ENCODE results near the gene INPP5B. TPM values are rescaled to one million over a fixed set of nuclear protein-coding genes. Genes with fewer than 3 reads are reported as not detected.
A peak's percentile ranks its signal among the peaks of the same experiment; 100 is the strongest.

Gene INPP5B
- total and polyA plus RNA-seq, 9 of the 15 experiments (the other 6 are each of a cell fraction or from before 2014, with no cell fraction given), result 14.1 to 28.7 (median 20.9) TPM

DNA sequence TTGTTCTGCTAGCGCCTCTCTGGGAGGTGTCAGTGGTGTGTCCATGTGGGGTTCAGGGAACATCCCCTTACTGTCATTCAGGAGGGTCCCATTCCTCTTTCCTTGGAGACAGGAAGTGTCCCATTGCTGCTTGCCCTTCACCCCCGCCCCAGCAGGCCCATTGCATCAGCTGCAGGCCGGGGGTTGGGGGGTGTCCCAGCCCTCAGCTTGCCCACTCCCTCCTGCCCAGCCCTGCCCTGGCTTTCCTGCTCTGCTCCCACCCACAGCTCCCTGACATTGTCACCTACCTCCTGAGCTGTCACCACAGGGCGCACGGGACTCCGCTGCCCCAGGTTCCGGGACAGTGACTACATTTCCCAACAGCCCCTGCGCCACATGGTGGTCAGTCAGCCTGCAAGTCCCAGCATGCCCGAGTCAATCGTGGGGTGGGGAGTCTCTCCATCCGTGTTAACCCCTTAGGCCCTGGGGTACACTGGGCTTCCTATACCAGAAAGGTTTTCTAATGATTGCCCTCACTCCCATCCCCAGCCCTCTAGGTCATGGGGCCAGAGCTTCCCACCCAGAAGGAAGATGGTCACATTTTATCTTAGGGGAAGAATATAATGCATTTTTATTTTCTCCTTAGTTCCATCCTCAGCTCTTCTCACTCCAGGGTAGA, at the start of gene INPP5B (continued):
- TF ChIP-seq, protein P1, sequence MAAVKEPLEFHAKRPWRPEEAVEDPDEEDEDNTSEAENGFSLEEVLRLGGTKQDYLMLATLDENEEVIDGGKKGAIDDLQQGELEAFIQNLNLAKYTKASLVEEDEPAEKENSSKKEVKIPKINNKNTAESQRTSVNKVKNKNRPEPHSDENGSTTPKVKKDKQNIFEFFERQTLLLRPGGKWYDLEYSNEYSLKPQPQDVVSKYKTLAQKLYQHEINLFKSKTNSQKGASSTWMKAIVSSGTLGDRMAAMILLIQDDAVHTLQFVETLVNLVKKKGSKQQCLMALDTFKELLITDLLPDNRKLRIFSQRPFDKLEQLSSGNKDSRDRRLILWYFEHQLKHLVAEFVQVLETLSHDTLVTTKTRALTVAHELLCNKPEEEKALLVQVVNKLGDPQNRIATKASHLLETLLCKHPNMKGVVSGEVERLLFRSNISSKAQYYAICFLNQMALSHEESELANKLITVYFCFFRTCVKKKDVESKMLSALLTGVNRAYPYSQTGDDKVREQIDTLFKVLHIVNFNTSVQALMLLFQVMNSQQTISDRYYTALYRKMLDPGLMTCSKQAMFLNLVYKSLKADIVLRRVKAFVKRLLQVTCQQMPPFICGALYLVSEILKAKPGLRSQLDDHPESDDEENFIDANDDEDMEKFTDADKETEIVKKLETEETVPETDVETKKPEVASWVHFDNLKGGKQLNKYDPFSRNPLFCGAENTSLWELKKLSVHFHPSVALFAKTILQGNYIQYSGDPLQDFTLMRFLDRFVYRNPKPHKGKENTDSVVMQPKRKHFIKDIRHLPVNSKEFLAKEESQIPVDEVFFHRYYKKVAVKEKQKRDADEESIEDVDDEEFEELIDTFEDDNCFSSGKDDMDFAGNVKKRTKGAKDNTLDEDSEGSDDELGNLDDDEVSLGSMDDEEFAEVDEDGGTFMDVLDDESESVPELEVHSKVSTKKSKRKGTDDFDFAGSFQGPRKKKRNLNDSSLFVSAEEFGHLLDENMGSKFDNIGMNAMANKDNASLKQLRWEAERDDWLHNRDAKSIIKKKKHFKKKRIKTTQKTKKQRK (IDR thresholded peaks at IDR 0.05; ENCODE audit: borderline replicate concordance, low read depth, low read length), result no peak
- 0 out of 2 replicates have a peak, but pooled peaks have one; percentile 39 for TF ChIP-seq GTF2F1 (IDR thresholded peaks at IDR 0.05; ENCODE audit: low read depth, low read length)
- no peak for TF ChIP-seq MCM3 (IDR thresholded peaks at IDR 0.05)
- TF ChIP-seq WHSC1 (IDR thresholded peaks at IDR 0.05; ENCODE audit: low read length), result no peak
- no peak for TF ChIP-seq PCBP1 (IDR thresholded peaks at IDR 0.05; ENCODE audit: low read depth, low read length, poor library complexity, severe bottlenecking)
- TF ChIP-seq ZBTB17 (CRISPR knock-in tag; IDR thresholded peaks at IDR 0.05), result peak; percentile 68
- no peak for TF ChIP-seq SMC3 (conservative IDR thresholded peaks at IDR 0.05; ENCODE audit: insufficient read depth, low read depth, low read length)
- no peak for TF ChIP-seq GTF2B (IDR thresholded peaks at IDR 0.05; ENCODE audit: extremely low read depth, insufficient read length)
- TF ChIP-seq ZBTB7A (IDR thresholded peaks at IDR 0.05; ENCODE audit: borderline replicate concordance, control insufficient read depth, low read depth, low read length), result 0 out of 2 replicates have a peak, but pooled peaks have one; percentile 51
- peak; percentile 90 for TF ChIP-seq MBD2 (IDR thresholded peaks at IDR 0.05; ENCODE audit: borderline replicate concordance, low read depth)
- TF ChIP-seq NFXL1 (CRISPR knock-in tag; IDR thresholded peaks at IDR 0.05), result no peak
- TF ChIP-seq ERF (CRISPR knock-in tag; IDR thresholded peaks at IDR 0.05), result peak; percentile 77; the same call in 1 of the 2 replicates
- no peak for TF ChIP-seq MECOM (CRISPR knock-in tag; IDR thresholded peaks at IDR 0.05)
- TF ChIP-seq KLF13 (tag; IDR thresholded peaks at IDR 0.05; ENCODE audit: borderline replicate concordance, low read depth), result no peak
- no peak for TF ChIP-seq GTF2A2 (tag; IDR thresholded peaks at IDR 0.05)
- TF ChIP-seq, protein P2, sequence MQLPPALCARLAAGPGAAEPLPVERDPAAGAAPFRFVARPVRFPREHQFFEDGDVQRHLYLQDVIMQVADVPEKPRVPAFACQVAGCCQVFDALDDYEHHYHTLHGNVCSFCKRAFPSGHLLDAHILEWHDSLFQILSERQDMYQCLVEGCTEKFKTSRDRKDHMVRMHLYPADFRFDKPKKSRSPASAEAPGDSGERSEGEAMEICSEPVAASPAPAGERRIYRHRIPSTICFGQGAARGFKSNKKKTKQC (CRISPR knock-in tag; IDR thresholded peaks at IDR 0.05), result 0 out of 2 replicates have a peak, but pooled peaks have one; percentile 11
- no peak for TF ChIP-seq NELFE (IDR thresholded peaks at IDR 0.05; ENCODE audit: insufficient read depth, insufficient read length)
- TF ChIP-seq CUX1 (CRISPR knock-in tag; IDR thresholded peaks at IDR 0.05), result no peak

Data from K562 (cell line).